NCI-H2029 (cell line): ENCODE data around the gene COL18A1.
"Not testable (repeated sequence)": the region's sequence is repeated elsewhere in the genome, so short reads cannot be mapped to it uniquely, and the experiment has no call there.

Source experiments
- DNase-seq: peaks from one replicate; lab custom pipeline; 2025; lab: John Stamatoyannopoulos, UW

Gene COL18A1

DNA sequence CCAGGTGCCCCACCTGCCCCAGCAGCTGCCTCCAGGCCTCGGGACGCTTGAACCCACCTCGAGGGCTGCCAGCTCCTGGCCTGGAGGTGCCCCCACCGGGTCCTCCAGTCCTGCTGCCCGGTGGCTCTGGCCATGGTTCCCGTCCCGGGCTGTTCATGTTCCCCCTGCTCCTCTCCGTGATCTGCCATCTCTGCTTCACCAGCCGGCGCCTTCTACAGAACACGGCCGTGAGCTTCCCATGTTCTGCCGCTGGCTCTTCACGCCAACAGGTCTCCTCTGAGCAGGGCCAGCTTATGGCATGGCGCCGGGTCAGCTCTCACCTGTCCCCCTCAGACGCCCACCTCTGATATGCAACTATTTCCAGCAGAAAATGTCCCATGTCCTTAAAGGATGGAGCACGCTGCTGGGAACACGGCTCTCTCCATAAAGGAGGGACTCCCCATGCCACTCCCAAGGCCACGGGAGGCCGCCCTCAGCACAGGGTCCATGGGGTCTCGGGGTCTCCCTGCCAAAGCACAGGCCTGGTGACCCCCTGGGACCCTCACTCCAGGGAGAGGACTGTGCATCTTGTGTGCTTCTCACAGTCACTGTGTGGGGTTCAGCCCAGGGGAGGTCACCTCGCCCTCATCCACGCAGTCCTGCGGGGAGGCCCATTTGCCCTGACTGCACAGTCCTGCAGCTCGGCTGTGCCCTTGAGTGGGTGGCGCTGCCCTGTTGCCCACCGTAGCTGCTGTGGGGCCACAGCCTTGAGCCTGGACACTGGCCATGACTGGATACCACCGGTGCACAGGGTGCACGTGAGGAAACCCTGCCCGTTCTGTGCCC, 36.7 kb downstream of the COL18A1 start:
- DNase-seq: no peak

DNA sequence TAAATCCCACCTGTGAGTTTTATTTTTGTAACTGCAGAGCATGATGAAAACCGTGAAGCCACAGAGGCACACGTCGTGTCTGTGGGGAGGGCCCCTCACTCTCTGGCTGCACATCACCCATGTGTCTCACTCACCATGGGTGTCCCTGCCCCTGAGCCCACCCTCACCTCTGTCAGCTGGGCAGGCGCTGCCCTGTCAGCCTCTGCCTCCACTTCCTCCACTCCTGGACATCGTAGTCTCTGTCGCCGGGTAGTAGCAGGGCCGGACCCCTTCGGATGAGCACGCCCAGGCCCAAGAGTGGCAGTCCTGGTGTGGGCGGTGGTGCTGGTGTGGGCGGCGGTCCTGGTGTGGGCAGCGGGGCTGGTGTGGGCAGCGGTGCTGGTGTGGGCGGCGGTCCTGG, 37.3 kb downstream of the COL18A1 start:
- no peak for DNase-seq

DNA sequence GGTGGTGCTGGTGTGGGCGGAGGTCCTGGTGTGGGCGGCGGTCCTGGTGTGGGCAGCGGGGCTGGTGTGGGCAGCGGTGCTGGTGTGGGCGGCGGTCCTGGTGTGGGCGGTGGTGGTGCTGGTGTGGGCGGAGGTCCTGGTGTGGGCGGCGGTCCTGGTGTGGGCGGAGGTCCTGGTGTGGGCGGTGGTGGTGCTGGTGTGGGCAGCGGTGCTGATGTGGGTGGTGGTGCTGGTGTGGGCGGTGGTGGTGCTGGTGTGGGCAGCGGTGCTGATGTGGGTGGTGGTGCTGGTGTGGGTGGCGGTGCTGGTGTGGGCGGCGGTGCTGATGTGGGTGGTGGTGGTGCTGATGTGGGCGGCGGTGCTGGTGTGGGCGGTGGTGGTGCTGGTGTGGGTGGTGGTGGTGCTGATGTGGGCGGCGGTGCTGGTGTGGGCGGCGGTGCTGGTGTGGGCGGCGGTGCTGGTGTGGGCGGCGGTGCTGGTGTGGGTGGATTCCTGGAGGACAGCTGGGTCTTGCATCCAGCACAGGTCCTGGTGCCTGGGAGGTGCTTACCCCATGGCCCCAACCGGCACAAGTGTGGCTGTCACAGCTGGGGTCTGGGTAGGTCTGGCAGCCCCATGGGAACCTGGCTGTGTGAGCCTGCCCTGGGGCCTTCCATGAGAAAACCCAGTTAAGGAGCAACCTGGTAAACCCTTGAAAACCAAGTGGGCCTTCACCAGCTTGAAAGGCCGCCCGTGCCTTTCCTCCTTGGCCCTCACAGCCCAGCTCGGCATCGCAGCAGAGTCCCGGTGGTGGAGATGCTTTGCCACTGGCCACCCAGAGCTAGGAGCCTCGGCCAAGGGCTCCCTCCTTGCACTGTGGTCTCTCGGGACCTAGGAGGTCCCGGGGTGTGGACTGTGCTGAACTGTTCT, 38.0 kb downstream of the COL18A1 start:
- DNase-seq: not testable (repeated sequence)

DNA sequence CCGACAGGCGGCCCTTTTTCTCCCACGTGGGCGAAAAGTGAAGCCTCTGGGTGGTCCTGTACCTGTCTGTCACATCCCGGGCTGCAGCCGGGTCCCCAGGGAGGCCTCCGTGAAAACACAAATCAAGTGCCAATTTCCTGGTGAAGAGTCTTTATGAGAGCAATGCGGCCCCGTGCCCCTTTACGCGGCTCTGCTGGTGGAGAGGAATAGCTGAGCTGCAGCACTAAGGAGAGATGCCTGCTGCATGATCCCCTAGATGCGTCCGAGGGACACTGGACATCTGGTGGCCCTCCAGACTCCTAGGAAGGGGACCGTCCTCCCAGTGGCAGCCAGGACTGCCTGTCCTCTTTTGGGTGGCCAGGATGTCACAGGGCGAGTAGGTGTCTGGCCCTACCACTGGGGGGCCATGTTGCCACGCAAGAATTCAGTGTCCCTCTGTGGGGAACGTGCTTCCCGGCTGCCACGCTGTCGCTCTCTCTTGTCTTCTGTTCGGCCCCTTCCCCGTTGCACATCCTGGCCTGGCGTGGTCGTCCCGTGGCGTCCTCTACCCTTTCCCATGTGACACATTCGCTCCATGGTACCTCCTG, 38.7 kb downstream of the COL18A1 start:
- DNase-seq: no peak

DNA sequence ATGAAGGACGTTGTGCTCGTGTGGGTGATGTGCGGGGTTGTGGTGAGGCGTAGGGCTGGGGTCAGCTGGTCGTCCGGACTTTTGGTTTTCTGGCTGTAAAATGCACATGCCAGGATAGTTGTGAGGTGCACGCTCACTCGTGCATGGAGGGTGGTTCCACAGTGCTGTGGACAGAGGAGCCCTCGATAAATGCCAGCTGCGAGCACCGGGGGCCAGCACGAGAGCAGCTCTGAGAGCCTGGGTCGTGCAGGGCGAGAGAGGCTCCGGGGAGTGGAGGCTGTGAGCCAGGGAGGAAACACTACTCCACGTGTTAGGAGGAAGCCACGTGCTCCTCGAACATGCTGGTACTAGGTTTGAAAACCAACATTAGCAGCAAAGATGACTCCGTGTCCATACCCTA, 39.4 kb downstream of the COL18A1 start:
- DNase-seq: no peak

DNA sequence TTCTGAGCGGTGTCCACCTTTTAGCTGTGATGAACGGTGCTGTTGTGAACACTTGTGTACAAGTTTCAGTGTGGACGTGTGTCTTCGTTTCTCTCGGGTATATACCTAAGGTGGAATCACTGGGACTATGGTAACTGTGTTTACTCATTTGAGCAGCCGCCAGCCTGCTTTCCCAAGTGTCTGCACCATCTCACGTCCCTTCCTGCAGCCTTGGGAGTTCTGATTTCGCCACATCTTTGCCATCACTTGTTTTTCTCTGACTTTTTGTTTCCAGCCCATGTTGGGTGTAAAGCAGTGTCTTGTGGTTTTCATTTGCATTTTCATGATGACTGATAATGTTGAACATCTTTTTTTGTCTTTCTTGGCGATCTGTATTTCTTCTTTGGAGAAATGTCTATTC, 40.4 kb downstream of the COL18A1 start:
- DNase-seq: no peak

DNA sequence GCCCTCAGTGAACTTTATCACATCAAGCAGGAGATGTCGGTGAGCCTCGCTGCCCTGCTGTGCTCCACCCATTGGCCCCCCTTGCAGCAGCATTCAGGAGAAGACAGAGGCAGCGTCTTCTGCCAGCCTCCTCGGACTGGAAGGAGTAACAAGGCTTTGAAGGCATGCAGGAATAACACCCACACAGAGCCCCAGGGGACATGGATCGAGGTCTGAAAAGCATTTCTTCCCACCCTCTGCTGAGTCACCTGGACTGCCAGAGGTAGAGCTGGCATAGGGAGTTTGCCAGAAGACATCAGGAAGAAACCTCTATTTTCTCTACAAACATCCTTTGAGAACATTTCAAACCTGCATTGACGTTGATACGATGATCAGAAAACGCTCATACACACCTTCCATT, 42.9 kb downstream of the COL18A1 start:
- DNase-seq: no peak

DNA sequence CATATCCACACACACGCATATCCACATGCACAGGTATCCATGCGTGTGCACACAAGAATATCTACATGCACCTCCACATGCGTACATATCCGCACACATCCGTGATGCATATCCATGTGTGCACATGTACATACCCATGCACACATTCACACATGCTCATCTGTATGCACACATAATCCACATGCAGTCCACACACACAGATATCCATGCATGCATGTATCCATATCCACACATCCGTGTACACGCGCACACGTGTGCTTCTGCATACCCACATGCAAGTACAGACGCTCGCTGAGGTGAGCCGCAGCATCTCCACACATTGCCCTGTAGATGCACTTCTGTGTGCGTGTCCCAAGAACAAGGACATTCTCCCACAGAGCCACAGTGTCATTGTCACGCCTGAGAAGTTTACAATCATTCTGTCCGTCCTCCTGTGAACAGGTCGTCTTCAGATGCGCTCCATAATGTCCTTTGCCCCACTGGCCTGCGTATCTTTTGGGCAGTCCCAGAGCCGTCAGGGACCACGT, 43.4 kb downstream of the COL18A1 start:
- DNase-seq: no peak

DNA sequence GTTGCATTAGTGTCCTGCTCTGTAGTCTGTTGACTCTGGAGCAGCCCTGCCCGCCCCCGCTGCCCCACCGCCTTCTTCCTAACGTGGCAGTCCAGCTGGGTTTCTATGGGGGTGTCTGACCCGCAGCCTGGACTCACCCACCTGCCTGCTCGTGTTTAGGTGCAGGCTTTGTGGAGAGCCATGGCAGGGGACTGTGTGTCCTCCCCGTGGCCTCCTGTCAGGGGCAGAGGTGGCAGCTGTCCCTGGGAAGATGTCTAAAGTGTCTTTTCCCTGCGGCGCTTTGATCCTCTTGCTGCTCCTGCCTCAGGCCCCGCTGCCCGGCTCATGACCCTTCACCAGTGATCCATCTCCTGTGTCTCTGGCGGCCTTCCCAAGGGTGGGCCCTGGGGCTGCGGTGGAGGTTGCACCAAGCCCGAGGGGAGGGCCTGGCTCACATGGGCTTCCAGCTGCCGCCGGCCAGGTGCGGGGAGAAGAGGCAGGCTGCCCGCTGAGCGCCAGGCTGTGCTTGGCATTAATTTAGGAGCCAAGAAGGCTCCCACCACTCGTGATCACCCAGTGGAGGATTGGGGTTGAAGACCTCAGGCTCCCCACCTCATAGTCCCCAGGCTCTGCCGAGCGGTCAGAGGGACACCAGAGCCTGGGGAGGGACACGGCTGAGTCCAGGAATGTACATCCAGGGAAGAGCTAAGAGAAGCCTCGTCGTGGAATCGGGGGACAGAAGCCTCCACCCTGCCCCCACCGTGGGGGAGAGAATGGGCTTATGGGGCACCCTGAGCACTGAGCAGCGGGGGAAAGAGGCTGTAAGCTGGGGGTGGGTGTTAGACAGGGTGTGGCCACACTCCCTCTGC, 44.1 kb downstream of the COL18A1 start:
- no peak for DNase-seq

DNA sequence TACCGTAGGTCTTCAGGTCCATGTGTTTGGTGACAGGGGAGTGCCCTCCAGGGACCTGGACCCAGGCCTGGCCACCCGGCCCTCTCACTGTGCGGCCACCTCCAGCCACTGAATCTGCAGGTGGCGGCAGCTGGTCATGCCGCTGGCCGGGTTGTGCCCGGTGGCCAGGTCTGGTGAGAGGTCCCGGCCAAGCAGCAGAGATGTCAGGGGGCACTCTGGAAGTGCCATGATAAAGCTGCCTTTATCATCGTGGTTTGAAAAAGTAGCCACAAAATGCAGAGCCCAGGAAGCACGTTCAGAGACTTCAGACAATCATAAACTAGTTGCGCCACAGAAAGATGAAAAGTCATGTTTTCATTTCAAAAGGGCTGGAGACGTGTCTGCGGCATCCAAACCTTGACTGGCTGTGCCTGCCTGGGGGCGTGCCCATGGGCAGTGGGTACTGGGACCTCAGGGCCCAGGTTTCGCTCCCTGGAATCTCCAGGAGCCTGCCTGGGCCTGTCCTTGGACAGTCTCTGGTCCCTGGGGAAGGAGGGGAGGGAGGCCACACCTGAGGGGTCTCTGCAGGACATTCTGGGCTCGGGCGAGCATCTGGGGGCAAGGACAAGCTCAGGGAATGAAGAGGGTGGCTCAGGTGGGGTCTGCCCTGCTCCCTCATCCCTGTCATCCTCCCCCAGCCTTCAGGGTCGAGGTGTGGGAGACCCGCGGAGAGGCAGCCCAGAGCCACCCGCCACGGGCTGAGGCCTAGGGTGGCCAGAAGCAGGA, 44.9 kb downstream of the COL18A1 start:
- DNase-seq: no peak

DNA sequence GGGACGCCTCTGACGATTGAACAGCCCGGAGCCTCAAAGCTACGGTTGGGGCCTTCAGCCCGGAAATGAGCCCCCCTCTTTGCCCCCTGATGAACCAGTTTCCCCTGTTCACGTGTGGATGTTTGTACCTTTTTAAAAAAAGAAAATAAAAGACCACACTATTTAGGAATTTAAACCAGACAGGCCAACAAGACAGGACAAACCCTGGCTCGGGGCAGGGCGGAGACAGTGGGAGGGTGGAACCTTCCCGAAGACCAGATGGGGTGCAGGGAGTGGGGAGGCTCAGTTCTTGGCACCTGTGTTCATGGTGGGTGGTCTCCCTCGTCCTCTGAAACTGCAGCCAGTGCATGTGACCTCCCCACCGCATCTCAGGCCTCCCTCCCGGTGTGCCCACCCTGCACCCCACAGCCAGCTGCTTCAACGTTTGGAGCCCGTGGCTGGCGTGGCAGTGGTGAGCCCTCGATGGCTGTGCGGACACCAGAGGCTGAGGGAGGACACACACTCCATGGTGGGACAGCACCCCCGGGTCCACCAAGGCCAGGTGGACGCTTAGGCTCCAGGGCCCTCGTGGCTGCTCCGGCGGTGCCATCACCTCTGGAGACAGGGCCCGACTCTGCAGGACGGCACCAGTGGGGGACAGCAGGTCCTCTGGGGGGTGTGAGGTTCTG, 45.6 kb downstream of the COL18A1 start:
- no peak for DNase-seq

DNA sequence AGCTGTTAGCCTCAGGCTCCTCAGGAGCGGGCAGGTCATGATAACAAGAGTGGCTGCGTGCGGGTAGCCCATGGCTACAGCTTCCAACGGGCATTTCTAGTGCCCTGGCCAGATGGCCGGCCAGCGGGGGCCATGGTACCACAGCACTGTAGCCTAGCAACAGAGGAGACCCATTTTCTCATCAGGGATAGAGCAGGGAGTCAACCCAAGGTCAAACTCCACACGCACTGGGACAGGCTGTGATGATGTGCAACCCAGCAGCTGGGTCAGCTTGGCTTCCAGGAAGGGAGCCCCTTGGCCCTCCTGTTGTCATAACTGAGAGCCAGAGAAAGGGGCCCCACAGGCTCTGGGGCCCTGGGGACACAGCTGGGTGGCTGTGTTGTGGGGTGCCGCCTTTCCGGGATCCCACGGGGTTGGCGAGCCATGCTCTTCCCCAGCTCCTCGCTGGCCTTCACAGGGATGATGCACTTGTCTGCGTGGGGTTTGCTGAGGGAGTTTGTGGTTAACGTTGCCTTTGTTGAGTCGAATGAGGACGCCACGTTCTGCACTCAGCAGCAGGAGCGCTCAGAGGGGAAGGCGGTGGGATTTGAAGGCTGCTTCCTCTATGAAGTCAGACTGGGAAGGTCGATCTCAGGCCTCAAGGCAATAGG, 46.3 kb downstream of the COL18A1 start:
- no peak for DNase-seq

DNA sequence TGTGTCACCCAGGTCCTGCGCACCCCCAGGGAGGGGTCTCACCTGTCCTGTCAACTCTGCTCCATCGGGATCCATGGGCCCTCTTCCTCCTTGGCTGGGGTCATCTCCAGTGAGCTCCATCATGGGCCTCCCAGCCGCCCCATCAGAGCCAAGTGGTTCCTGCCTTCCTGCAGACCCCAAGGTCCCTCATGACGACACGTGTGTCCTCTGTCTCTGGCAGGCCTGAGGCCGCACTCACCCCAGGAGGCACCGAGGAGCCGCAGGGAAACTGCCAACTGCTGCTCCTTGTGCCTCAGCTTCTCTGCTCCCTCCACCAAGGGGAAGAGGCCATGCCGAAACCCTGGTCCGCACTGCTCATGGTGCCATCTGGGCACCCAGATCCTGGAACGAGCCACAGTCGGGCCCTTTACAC, 46.8 kb downstream of the COL18A1 start:
- no peak for DNase-seq

DNA sequence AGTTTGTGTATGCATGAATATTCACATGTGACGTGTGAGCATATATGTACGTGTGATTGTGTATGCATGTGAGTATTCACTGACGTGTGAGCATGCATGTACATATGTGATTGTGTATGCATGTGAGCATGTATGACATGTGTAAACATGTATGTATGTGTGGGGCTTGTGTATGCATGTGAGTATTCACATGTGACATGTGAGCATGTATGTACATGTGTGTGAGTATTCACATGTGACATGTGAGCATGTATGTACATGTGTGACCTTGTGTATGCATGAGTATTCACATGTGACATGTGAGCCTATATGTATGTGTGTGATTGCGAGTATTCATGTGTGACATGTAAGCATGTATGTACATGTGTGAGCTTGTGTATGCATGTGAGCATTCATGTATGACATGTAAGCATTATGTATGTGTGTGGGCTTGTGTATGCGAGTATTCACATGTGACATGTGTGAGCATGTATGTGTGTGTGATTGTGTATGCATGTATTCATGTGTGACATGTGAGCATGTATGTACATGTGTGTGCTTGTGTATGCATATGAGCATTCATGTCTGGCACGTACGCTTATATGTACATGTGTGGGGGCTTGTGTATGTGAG, 47.8 kb downstream of the COL18A1 start:
- no peak for DNase-seq

DNA sequence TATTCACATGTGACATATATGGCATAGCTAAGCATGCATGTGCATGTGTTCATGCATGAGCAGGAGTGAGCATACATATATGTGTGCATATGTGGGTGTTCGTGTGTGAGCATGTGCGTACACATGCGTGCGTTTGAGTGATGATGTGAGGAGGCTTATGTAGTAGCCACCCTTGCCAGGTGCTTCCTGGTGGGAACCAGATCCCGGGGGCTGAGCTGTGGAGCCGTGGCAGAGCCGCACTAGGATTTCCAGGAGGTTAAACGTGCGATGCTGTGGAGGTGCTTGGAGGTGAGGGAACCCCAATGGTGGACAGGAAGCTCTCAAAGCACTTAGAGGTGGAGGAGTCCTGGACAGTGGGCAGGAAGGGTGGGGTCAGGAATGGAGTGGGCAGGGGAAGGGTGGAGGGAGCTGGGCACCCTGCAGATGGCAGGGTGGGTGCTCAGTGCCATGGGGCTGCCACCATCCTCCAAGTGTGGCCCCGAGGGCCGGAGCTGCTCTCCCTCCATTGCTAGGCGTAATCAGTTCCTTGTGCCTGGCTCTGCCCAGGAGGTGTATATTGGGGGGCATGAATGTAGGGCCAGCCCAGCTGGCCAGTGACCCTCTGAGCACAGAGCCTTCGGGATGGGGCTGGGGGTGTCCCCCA, 48.5 kb downstream of the COL18A1 start:
- DNase-seq: no peak

DNA sequence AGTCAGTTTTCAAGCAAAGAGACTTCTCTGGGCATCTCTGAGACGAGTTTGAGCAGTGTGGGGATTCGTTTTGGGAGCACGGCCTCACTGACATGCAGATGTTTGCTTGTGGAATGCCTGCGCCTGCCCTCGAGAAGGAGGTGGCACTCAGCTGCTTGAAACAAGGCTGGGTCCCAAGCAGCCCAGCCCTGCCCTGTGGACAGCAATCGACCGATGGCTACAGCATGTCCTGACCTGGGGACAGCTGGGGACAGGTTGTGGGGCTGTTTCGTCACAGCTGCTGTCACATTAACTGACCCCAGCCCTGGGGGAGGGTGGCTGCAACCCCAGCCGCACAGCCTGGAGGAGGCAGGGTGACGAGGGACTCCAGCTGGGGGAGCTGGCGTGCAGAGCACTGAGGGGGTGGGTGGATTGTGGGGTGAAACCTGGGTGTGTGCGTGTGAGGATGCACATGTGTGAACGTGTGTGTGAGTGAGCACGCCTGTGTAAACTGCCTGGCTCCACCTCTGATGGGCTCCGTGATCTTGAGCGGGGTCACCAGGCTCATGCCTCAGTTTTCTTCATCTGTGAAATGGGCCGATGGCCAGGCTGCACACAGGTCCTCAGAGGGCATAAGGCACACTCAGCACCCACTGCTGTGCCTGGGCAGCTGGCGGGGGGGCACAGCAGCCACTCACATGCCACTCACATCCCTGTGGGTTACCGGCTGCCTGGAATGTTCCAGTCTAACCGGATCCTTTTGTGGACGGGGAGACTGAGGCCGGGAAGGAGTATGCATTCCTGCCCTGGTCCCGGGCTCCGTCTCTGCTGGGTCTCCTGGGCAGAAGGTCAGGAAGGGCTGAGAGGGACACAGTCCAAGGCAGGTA, 49.3 kb downstream of the COL18A1 start:
- no peak for DNase-seq

DNA sequence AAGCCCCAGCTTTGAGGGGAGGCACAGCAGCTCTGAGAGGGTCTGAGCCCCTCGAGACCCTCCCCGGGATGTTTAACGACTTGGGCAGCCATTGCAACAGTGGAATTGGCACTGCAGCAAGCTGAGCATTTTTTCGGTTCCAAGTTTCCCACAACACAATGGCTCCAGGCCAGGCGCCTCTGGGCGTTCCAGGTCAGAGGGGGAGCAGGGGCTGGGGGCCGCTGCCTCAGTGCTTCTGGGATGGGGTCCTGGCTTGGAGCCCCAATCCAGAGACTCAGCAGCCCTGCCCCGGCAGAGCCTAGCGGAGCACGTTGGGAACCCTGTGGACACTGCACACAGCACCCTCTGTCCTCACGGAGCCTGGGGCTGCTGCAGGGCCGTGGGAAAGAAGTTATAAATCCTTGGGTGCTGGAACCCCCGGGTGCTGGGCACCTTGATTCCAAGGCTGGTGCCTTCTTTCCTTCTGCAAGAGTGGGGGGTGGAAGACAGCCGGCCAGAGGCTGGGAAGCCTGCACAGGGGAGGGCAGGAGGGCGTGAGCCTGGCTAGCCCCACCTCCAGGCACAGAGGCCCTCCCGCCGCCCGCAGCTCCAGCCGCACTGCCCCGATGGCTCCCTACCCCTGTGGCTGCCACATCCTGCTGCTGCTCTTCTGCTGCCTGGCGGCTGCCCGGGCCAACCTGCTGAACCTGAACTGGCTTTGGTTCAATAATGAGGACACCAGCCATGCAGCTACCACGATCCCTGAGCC, 50.1 kb downstream of the COL18A1 start:
- DNase-seq: no peak
